DND-41 (cell line): ENCODE results near the gene ZMIZ1.

Experiments
- CTCF ChIP-seq: IDR thresholded peaks from 2 replicates; pipeline ENCODE4 v1.5.1; 2012; ENCODE audit warnings: borderline replicate concordance, low read length, moderate library complexity, mild to moderate bottlenecking; ENCODE audit not compliant: poor library complexity, severe bottlenecking; ENCODE audit errors: extremely low read depth
- EZH2 ChIP-seq: IDR thresholded peaks from 3 replicates; pipeline ENCODE4 v1.6.1; 2012; ENCODE audit warnings: borderline replicate concordance, low read depth, mild to moderate bottlenecking, moderate library complexity, low read length, inconsistent platforms; ENCODE audit not compliant: severe bottlenecking

DNA sequence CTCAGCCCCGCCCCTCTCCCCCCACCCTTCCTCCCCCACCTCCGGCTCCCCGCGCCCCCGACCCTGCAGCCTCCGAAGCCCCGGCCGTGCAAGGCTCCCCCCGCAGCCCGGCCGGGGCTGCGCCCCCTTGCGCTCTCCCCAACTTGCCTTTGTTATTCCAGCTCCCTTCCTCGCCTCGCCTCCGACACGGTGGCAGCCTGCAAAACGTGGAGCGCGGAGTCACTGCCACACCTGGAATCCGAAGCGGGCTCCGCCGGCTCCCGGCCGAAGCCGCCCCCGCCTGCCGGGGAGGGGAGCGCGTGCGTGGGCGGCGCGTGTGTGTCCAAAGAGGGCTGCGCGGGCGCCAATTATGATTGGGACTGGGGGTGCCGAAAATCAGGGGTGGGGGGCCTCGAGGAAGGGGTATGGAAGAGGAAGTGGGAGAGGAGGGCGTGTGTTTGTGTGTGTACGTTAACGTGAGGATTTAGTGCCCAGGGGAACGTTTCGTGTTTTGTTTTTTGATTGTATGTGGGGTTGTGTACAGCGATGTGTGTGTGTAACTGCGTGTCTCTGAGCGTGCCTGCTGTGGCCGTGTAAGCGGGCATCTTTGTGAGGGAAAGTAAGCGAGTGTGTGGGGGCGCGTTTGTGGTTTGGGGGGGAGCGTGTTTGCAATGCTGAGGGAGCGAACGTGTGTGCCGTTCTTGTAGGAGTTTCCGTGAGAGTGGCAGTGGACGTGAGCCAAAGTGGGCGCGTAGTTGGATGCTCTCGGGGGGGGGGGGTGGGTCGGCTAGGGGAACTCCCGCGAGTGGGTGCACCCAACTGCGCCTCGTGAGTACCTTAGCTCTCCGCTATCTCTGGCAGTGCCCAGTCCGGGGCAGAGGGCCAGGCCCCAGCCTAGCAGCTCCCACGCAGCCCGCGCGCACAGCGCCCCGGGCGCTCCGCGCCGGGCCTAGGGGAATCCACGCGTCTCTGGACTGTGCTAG, 1.2 kb upstream of the ZMIZ1 start:
- TF ChIP-seq CTCF (peak; percentile 66), EZH2 (no peak)
